Measurements from ENCODE around the gene MDM2.

DNA sequence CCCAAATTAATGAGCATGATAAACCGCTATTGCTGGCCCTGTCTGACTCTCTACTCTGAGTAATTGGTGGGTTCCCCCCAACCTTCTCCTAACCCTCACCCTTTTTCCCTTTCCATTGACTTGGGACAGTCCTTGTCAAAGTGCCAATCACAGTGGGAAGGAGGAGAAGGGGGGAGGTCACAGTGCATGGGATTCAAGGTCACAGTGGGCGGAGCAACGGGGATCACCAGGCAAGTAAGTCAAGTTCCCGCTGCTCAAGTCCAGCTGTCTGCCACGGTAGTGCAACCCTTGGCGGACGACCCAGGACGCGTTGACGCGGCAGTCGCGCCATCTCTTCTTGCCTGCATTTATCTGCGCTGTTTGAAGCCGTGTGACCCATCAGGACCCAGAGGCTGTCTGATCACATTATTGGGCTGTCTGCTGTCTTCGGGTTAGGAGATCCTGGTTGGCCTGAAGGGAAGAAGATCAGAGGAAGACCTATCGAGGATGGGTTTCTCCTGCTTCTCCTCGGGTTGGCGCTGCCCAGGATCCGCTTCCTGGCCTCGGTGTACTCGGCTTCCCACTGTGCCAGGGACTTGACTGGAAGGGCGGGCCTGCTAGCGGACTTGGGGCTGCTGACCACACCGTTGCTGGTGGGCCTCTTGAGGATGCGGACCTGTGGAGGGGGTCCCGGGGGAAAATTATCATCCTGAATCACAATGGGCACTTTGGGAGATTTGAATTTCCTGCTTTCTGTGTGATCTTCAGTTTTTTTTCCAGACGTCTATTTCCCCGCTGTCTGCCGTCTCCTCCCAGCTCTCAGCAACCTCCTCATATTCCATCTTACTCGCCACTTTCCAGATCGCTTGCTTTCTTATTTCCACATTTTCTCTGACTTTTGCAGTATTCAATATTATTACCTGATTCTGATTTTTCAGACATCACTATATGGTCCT lies 3.1 kb upstream of the MDM2 start:
- TF ChIP-seq, protein P1, sequence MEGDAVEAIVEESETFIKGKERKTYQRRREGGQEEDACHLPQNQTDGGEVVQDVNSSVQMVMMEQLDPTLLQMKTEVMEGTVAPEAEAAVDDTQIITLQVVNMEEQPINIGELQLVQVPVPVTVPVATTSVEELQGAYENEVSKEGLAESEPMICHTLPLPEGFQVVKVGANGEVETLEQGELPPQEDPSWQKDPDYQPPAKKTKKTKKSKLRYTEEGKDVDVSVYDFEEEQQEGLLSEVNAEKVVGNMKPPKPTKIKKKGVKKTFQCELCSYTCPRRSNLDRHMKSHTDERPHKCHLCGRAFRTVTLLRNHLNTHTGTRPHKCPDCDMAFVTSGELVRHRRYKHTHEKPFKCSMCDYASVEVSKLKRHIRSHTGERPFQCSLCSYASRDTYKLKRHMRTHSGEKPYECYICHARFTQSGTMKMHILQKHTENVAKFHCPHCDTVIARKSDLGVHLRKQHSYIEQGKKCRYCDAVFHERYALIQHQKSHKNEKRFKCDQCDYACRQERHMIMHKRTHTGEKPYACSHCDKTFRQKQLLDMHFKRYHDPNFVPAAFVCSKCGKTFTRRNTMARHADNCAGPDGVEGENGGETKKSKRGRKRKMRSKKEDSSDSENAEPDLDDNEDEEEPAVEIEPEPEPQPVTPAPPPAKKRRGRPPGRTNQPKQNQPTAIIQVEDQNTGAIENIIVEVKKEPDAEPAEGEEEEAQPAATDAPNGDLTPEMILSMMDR (conservative IDR thresholded peaks at IDR 0.05; ENCODE audit: low read length) = no peak
- no peak for TF ChIP-seq EZH2phosphoT487 (IDR thresholded peaks at IDR 0.05; ENCODE audit: borderline replicate concordance, low read depth, low read length)

Measured in OCI-LY7 (cell line).